ENCODE measurements around the gene ANXA3. TPM values are rescaled to one million over a fixed set of nuclear protein-coding genes. Genes with fewer than 3 reads are reported as not detected.
"Not testable (repeated sequence)": the region's sequence is repeated elsewhere in the genome, so short reads cannot be mapped to it uniquely, and the experiment has no call there.

The ANXA3 gene
- total RNA-seq, 2 donors from 2014 or later: 5.1 TPM; not detected in 1

GRCh38 chr4:78548889-78549288, 2.7 kb upstream of the ANXA3 start:
- H3K27me3 Mint-ChIP-seq: peaks cover 42% of the 10 kb centered on the region
- H3K27ac Mint-ChIP-seq; H3K9me3 ChIP-seq (ENCODE audit: control insufficient read depth, low read length, poor library complexity, severe bottlenecking); H3K4me1 Mint-ChIP-seq; H3K36me3 Mint-ChIP-seq (ENCODE audit: low read depth); ATAC-seq; DNase-seq; H3K4me3 Mint-ChIP-seq: not testable (repeated sequence)

GRCh38 chr4:78552389-78553042, 946 bp downstream of the ANXA3 start:
- H3K36me3 Mint-ChIP-seq (ENCODE audit: low read depth): peaks cover 3% of the 10 kb centered on the region
- peaks cover 57% of the 10 kb centered on the region for H3K27me3 Mint-ChIP-seq
- no peak for ATAC-seq
- DNase-seq: no peak
- H3K27ac Mint-ChIP-seq: no peak overlapping the region
- H3K4me3 Mint-ChIP-seq: no peak overlapping the region
- peaks cover 4% of the 10 kb centered on the region for H3K4me1 Mint-ChIP-seq
- no peaks in the 10 kb centered on the region for H3K9me3 ChIP-seq (ENCODE audit: control insufficient read depth, low read length, poor library complexity, severe bottlenecking)

- Mint-ChIP-seq H3K4me1 (peaks cover 4% of the 10 kb centered on the region), H3K27me3 (peaks cover 62% of the 10 kb centered on the region), H3K36me3 (ENCODE audit: low read depth) (peaks cover 3% of the 10 kb centered on the region), H3K27ac (no peak overlapping the region), H3K4me3 (no peak overlapping the region)
- ATAC-seq (no peak), DNase-seq (no peak)
- no peaks in the 10 kb centered on the region for H3K9me3 ChIP-seq (ENCODE audit: control insufficient read depth, low read length, poor library complexity, severe bottlenecking)
Measured at GRCh38 chr4:78553043-78553396, 1.4 kb downstream of the ANXA3 start.

- Mint-ChIP-seq H3K27ac (no peak overlapping the region), H3K4me1 (peaks cover 4% of the 10 kb centered on the region), H3K36me3 (ENCODE audit: low read depth) (peaks cover 3% of the 10 kb centered on the region), H3K27me3 (peaks cover 64% of the 10 kb centered on the region), H3K4me3 (no peak overlapping the region)
- DNase-seq: no peak
- no peaks in the 10 kb centered on the region for H3K9me3 ChIP-seq (ENCODE audit: control insufficient read depth, low read length, poor library complexity, severe bottlenecking)
- no peak for ATAC-seq
Measured at GRCh38 chr4:78553529-78554060, 2.0 kb downstream of the ANXA3 start.

GRCh38 chr4:78556665-78557064, 5.1 kb downstream of the ANXA3 start:
- no peak for ATAC-seq
- no peak overlapping the region for H3K27ac Mint-ChIP-seq

GRCh38 chr4:78557841-78558240, 6.3 kb downstream of the ANXA3 start:
- Mint-ChIP-seq H3K4me3 (no peak overlapping the region), H3K4me1 (no peaks in the 10 kb centered on the region), H3K27ac (no peak overlapping the region), H3K27me3 (peaks cover 60% of the 10 kb centered on the region), H3K36me3 (ENCODE audit: low read depth) (no peaks in the 10 kb centered on the region)
- ATAC-seq: no peak
- H3K9me3 ChIP-seq (ENCODE audit: control insufficient read depth, low read length, poor library complexity, severe bottlenecking): no peaks in the 10 kb centered on the region
- DNase-seq: no peak

More at GRCh38 chr4:78556665-78557064, 5.1 kb downstream of the ANXA3 start:
- DNase-seq: no peak
- H3K9me3 ChIP-seq (ENCODE audit: control insufficient read depth, low read length, poor library complexity, severe bottlenecking): no peaks in the 10 kb centered on the region
- Mint-ChIP-seq H3K4me3 (no peak overlapping the region), H3K36me3 (ENCODE audit: low read depth) (no peaks in the 10 kb centered on the region), H3K4me1 (no peaks in the 10 kb centered on the region), H3K27me3 (peaks cover 54% of the 10 kb centered on the region)

- Mint-ChIP-seq H3K36me3 (ENCODE audit: low read depth) (no peaks in the 10 kb centered on the region), H3K4me1 (no peaks in the 10 kb centered on the region), H3K27ac (no peak overlapping the region), H3K4me3 (no peak overlapping the region), H3K27me3 (peaks cover 64% of the 10 kb centered on the region)
- H3K9me3 ChIP-seq (ENCODE audit: control insufficient read depth, low read length, poor library complexity, severe bottlenecking): no peaks in the 10 kb centered on the region
- ATAC-seq (no peak), DNase-seq (no peak)
Measured at GRCh38 chr4:78558410-78558809, 6.8 kb downstream of the ANXA3 start.

- H3K9me3 ChIP-seq (ENCODE audit: control insufficient read depth, low read length, poor library complexity, severe bottlenecking): no peaks in the 10 kb centered on the region
- Mint-ChIP-seq H3K27me3 (peaks cover 60% of the 10 kb centered on the region), H3K4me1 (no peaks in the 10 kb centered on the region), H3K36me3 (ENCODE audit: low read depth) (peaks cover 2% of the 10 kb centered on the region), H3K4me3 (no peak overlapping the region), H3K27ac (no peak overlapping the region)
- ATAC-seq (no peak), DNase-seq (no peak)
Measured at GRCh38 chr4:78560296-78560963, 8.9 kb downstream of the ANXA3 start.

- ATAC-seq: no peak
- H3K9me3 ChIP-seq (ENCODE audit: control insufficient read depth, low read length, poor library complexity, severe bottlenecking): no peaks in the 10 kb centered on the region
- Mint-ChIP-seq H3K27ac (no peak overlapping the region), H3K27me3 (peaks cover 66% of the 10 kb centered on the region), H3K36me3 (ENCODE audit: low read depth) (peaks cover 6% of the 10 kb centered on the region), H3K4me1 (no peaks in the 10 kb centered on the region), H3K4me3 (no peak overlapping the region)
- no peak for DNase-seq
Measured at GRCh38 chr4:78561677-78562076, 10.1 kb downstream of the ANXA3 start.

GRCh38 chr4:78562687-78563086, 11.1 kb downstream of the ANXA3 start:
- Mint-ChIP-seq H3K36me3 (ENCODE audit: low read depth) (peaks cover 6% of the 10 kb centered on the region), H3K4me3 (no peak overlapping the region), H3K27me3 (peaks cover 58% of the 10 kb centered on the region), H3K4me1 (no peaks in the 10 kb centered on the region), H3K27ac (no peak overlapping the region)
- no peaks in the 10 kb centered on the region for H3K9me3 ChIP-seq (ENCODE audit: control insufficient read depth, low read length, poor library complexity, severe bottlenecking)
- DNase-seq: no peak
- ATAC-seq: no peak

- H3K27ac Mint-ChIP-seq: no peak overlapping the region
- H3K27me3 Mint-ChIP-seq: peaks cover 54% of the 10 kb centered on the region
- DNase-seq: no peak
- no peak overlapping the region for H3K4me3 Mint-ChIP-seq
- no peaks in the 10 kb centered on the region for H3K9me3 ChIP-seq (ENCODE audit: control insufficient read depth, low read length, poor library complexity, severe bottlenecking)
- peaks cover 6% of the 10 kb centered on the region for H3K36me3 Mint-ChIP-seq (ENCODE audit: low read depth)
- H3K4me1 Mint-ChIP-seq: no peaks in the 10 kb centered on the region
- no peak for ATAC-seq
Measured at GRCh38 chr4:78565971-78566372, 14.4 kb downstream of the ANXA3 start.

GRCh38 chr4:78566834-78567499, 15.4 kb downstream of the ANXA3 start:
- ATAC-seq: no peak
- Mint-ChIP-seq H3K4me1 (no peaks in the 10 kb centered on the region), H3K27me3 (peaks cover 49% of the 10 kb centered on the region), H3K4me3 (no peak overlapping the region), H3K27ac (no peak overlapping the region), H3K36me3 (ENCODE audit: low read depth) (peaks cover 6% of the 10 kb centered on the region)
- no peaks in the 10 kb centered on the region for H3K9me3 ChIP-seq (ENCODE audit: control insufficient read depth, low read length, poor library complexity, severe bottlenecking)
- DNase-seq: no peak

GRCh38 chr4:78567500-78568060, 16.0 kb downstream of the ANXA3 start:
- ATAC-seq (no peak), DNase-seq (no peak)
- peaks cover 49% of the 10 kb centered on the region for H3K27me3 Mint-ChIP-seq

More at GRCh38 chr4:78567500-78568060, 16.0 kb downstream of the ANXA3 start:
- no peak overlapping the region for H3K4me3 Mint-ChIP-seq
- no peak overlapping the region for H3K27ac Mint-ChIP-seq
- H3K4me1 Mint-ChIP-seq: no peaks in the 10 kb centered on the region
- peaks cover 6% of the 10 kb centered on the region for H3K36me3 Mint-ChIP-seq (ENCODE audit: low read depth)
- no peaks in the 10 kb centered on the region for H3K9me3 ChIP-seq (ENCODE audit: control insufficient read depth, low read length, poor library complexity, severe bottlenecking)

Measured in T-helper 17 cell (primary cell).